GM12891 (cell line): ENCODE measurements around the gene ABCC10.
"Not testable (repeated sequence)": the region's sequence is repeated elsewhere in the genome, so short reads cannot be mapped to it uniquely, and the experiment has no call there.

Experiments
- DNase-seq: peaks from one replicate; pipeline ENCODE4 v3.0.0; 2011; ENCODE audit warnings: low spot score; ENCODE audit not compliant: insufficient read length
- FAIRE-seq: peaks from 2 replicates; lab custom pipeline; 2011; peaks lifted over from hg19 to GRCh38; lab: Jason Lieb, UNC
- PAX5 ChIP-seq: IDR thresholded peaks from 2 replicates; pipeline ENCODE4 v1.6.1; 2011; ENCODE audit warnings: low read length, moderate library complexity, mild to moderate bottlenecking; ENCODE audit not compliant: insufficient read depth, severe bottlenecking
- POLR2A ChIP-seq: IDR thresholded peaks from 2 replicates; pipeline ENCODE4 v1.6.1; 2011; ENCODE audit warnings: low read depth, low read length, control low read depth
- POLR2AphosphoS5 ChIP-seq: IDR thresholded peaks from 2 replicates; pipeline ENCODE4 v1.6.1; 2011; ENCODE audit warnings: low read depth, low read length, control low read depth
- POU2F2 ChIP-seq: IDR thresholded peaks from 2 replicates; pipeline ENCODE4 v1.6.1; 2011; ENCODE audit warnings: low read depth, mild to moderate bottlenecking, control low read depth, low read length, moderate library complexity
- SPI1 ChIP-seq: IDR thresholded peaks from 2 replicates; pipeline ENCODE4 v1.6.1; 2011; ENCODE audit warnings: low read depth, low read length, control low read depth
- TAF1 ChIP-seq: IDR thresholded peaks from 2 replicates; pipeline ENCODE4 v1.6.1; 2011; ENCODE audit warnings: low read depth, low read length, control low read depth

Gene ABCC10

GRCh38 chr6:43393602-43394001, 33.7 kb upstream of the ABCC10 start:
- DNase-seq (no peak), FAIRE-seq (peak; percentile 63)
- TF ChIP-seq SPI1, result no peak

- DNase-seq, result no peak
- no peak for FAIRE-seq
- TF ChIP-seq POLR2A, result no peak
- no peak for TF ChIP-seq POLR2AphosphoS5
- TF ChIP-seq TAF1, result no peak
- no peak for TF ChIP-seq POU2F2
- no peak for TF ChIP-seq SPI1
- TF ChIP-seq PAX5, result no peak
These were observed 32.4 kb upstream of the ABCC10 start for GRCh38 chr6:43394982-43395381.

DNA sequence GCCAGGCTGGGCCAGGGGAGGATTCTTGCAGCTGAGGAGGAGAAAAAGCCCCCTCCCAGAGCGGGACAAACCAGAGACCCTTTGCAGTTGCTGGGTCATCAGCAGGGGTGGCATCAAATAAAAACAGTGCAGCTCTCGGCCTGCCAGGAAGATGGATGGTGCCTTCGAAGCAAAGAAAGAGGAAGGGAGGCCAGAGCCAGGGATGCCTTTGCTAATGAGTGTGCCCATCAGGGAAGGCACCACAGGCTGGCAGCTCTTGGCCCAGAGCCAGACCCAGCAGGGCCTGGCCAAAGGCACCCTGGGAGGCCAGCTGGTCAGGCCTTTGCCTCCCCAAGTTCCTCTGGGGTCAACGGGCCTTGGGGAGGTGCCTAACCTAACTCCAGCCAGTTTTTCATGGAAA, 31.6 kb upstream of the ABCC10 start:
- no peak for TF ChIP-seq PAX5
- no peak for TF ChIP-seq TAF1
- TF ChIP-seq SPI1, result no peak
- TF ChIP-seq POU2F2, result no peak
- no peak for TF ChIP-seq POLR2AphosphoS5
- TF ChIP-seq POLR2A, result no peak
- no peak for DNase-seq
- no peak for FAIRE-seq

DNA sequence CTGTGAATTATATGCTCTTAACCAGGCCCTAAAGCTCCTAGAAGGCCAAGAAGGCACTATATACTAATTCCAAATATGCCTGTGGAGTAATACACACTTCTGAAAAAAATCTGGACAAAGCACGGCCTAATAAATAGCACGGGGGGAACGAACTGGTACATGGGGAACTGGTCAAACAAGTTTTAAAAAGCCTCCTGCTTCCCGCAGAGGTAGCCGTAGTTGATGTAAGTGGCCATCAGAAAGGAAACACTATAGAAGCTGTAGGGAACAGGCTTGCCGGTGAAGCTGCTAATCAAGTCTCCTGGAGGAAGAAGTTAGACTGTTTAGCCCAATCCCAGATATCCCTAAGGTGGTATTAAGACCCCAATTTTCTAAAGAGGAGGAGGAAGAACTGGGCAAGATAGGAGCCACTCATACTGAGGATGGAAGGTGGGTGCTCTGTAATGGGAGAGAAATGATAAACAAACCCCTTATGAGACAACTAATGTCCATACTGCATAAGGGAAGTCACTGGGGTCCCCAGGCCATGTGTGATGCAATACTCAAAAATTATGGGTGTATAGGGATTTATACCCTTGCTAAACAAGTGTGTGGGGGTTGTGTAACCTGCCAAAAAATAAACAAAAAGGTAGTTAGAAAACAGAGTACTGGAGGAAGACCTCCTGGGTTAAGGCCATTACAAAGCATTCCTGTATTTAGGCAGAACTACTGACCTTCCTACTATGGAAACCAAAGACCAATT, 30.8 kb upstream of the ABCC10 start:
- FAIRE-seq, result no peak
- DNase-seq, result no peak
- TF ChIP-seq TAF1 (no peak), POLR2A (no peak; the same call in 1 of the 2 replicates), SPI1 (no peak), PAX5 (no peak), POU2F2 (no peak), POLR2AphosphoS5 (no peak)

- FAIRE-seq (peak; percentile 9), DNase-seq (no peak)
- TF ChIP-seq POU2F2, result no peak
- peak; percentile 57 for TF ChIP-seq SPI1
These were observed 27.3 kb upstream of the ABCC10 start for GRCh38 chr6:43399932-43400487.

DNA sequence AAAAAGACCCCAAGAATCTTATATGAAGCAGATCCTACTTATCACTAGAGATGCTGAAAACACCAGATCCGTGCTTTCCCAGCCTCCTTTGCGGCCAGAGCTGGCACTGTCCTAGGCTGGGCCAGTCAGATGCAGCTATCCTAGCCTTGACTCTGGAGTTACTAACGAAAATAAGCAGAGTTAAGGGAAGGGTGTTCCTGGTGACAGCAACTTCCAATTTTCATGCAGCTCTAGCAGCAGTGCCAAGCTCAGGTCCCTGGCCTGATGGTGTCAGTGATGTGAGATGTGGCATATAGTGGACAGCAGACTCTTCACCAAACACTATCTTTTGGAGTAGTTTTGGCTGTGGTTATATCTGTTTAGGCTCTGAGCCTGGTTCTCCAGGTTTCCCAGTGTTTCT, 25.6 kb upstream of the ABCC10 start:
- no peak for DNase-seq
- FAIRE-seq, result no peak
- TF ChIP-seq POLR2AphosphoS5 (no peak), PAX5 (no peak), POU2F2 (no peak), TAF1 (no peak), POLR2A (no peak), SPI1 (no peak)

- FAIRE-seq (no peak), DNase-seq (no peak)
- no peak for TF ChIP-seq PAX5
- TF ChIP-seq POLR2AphosphoS5, result no peak
- TF ChIP-seq TAF1, result no peak
- TF ChIP-seq POU2F2, result no peak
- no peak for TF ChIP-seq POLR2A
- no peak for TF ChIP-seq SPI1
These were observed 24.5 kb upstream of the ABCC10 start for GRCh38 chr6:43402820-43403219.

DNA sequence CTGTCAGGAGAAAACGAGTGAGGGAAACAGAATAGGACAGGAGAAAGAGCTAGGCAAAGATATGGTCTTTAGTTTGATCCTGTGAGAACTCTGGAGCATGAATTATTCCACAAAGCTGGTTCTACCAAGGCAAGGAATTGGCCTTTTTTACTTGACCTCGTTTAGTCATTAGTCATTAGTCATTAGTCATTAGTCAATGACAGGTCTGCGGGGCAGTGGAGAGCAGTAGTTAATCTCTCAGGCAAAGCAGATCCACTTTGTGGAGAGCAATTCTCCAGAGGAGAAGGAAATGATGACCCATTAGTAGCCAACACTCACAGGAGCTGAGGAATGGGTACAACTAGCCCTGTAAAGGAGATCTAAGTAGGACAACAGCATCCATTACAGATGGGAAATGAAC, 22.0 kb upstream of the ABCC10 start:
- FAIRE-seq (peak; percentile 58), DNase-seq (no peak)
- TF ChIP-seq POLR2A (no peak), POU2F2 (no peak), SPI1 (no peak), TAF1 (no peak)

DNA sequence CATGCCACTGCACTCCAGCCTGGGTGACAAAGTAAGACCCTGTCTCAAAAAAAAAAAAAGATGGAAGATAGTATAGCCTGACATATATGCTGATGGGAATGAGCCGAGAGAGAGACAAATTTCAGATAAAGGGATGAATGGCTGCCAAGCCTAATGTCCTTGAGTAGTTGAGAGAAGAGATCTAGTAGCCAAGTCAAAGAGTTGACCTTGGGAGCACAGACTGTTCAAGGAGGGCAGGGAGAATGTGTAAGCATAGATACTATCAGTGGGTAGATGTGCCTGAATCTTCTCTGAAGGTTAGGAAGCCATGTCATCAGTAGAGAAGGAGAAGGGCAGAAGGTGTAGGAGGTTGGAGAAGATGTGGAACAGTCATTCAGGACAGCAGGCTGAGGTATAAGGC, 20.0 kb upstream of the ABCC10 start:
- no peak for FAIRE-seq
- TF ChIP-seq TAF1, result no peak
- no peak for TF ChIP-seq POLR2A
- TF ChIP-seq SPI1, result no peak
- no peak for TF ChIP-seq POU2F2
- no peak for TF ChIP-seq POLR2AphosphoS5
- TF ChIP-seq PAX5, result no peak

DNA sequence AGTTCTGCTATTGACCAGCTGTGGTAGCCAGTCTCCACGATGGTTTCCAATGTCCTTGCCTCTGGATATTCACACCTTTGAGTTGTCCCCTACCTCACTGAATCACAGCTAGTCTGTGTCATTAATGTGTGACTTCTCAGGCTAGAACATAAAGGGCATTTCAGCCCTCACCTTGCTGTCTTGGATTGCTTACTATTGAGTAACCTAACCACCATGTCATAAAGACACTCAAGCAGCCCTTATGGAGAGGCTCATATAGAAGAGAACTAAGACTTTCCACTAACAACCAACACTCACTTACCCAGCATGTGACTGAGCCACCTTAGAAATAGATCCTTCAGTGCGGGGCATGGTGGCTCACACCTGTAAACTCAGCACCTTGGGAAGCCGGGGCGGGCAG, 19.1 kb upstream of the ABCC10 start:
- TF ChIP-seq SPI1, result no peak
- TF ChIP-seq POLR2A, result no peak
- no peak for TF ChIP-seq TAF1
- TF ChIP-seq POLR2AphosphoS5, result no peak
- TF ChIP-seq PAX5, result no peak
- no peak for TF ChIP-seq POU2F2
- FAIRE-seq (no peak), DNase-seq (no peak)

More for the DNA sequence above, 20.0 kb upstream of the ABCC10 start:
- DNase-seq, result no peak

DNA sequence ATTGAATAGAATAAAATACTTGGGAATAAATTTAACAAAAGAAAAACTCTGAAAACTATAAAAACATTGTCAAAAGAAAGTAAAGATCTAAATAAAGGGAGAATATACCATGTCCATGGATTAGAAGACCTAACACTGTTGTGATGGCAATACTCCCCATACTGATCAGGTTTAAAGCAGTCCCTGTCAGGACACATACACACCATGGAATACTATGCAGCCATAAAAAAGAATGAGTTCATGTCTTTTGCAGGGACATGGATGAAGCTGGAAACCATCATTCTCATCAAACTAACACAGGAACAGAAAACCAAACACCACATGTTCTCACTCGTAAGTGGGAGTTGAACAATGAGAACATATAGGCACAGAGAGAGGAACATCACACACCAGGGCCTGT, 16.6 kb upstream of the ABCC10 start:
- FAIRE-seq, result not testable (repeated sequence)

More for the DNA sequence above, 16.6 kb upstream of the ABCC10 start:
- not testable (repeated sequence) for DNase-seq
